LNCaP clone FGC (cell line): ENCODE measurements around the gene HYAL2.

Source experiments
- DNase-seq: peaks from one replicate; pipeline ENCODE4 v3.0.0-alpha.2; 2011; ENCODE audit warnings: low read depth
- H3K4me3 ChIP-seq: 2 replicates; pipeline ENCODE4 v1.5.1; 2011; ENCODE audit warnings: mild to moderate bottlenecking, low read depth, low read length, control low read depth
- CTCF ChIP-seq: IDR thresholded peaks from 2 replicates; pipeline ENCODE4 v1.5.1; 2012; ENCODE audit warnings: mild to moderate bottlenecking; ENCODE audit not compliant: control insufficient read depth, insufficient read depth; ENCODE audit errors: extremely low read depth

Gene HYAL2

GRCh38 chr3:50341996-50342650 is 19.6 kb upstream of the HYAL2 start:
- TF ChIP-seq CTCF = no peak

GRCh38 chr3:50341537-50341936 is 19.0 kb upstream of the HYAL2 start:
- H3K4me3 ChIP-seq = no peak overlapping the region
- no peak for DNase-seq
- no peak for TF ChIP-seq CTCF

More at GRCh38 chr3:50341996-50342650, 19.6 kb upstream of the HYAL2 start:
- no peak for DNase-seq
- no peak overlapping the region for H3K4me3 ChIP-seq

- no peak for DNase-seq
- no peak within 1 kb of the TSS for H3K4me3 ChIP-seq
- TF ChIP-seq CTCF = no peak
Measured at GRCh38 chr3:50340448-50341329, 18.1 kb upstream of the HYAL2 start, which contains the start of gene RASSF1. TSS of gene RASSF1 (minus strand) at chr3:50340836. CDS start at chr3:50340805, 31 bp downstream.

GRCh38 chr3:50340147-50340447 is 17.6 kb upstream of the HYAL2 start:
- no peak for TF ChIP-seq CTCF

GRCh38 chr3:50339485-50340146 is 17.1 kb upstream of the HYAL2 start:
- no peak overlapping the region for H3K4me3 ChIP-seq
- no peak for DNase-seq
- TF ChIP-seq CTCF = no peak

More at GRCh38 chr3:50340147-50340447, 17.6 kb upstream of the HYAL2 start:
- no peak overlapping the region for H3K4me3 ChIP-seq
- DNase-seq = no peak

GRCh38 chr3:50338965-50339364 is 16.4 kb upstream of the HYAL2 start:
- no peak for TF ChIP-seq CTCF
- H3K4me3 ChIP-seq = no peak overlapping the region
- DNase-seq = no peak
